Epithelial cell of umbilical artery (primary cell): ENCODE measurements around the gene XAGE5. TPM values are rescaled to one million over a fixed set of nuclear protein-coding genes. Genes with fewer than 3 reads are reported as not detected.

Source experiments
- total RNA-seq: library from RNA; depleted of rRNA; stranded (reverse); fragments of >200 nt; gene quantifications from 2 replicates; pipeline ENCODE4 v1.2.3, GENCODE V29; 2014

The XAGE5 gene, protein sequence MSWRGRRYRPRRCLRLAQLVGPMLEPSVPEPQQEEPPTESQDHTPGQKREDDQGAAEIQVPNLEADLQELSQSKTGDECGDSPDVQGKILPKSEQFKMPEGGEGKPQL
- not detected in 2 replicates for total RNA-seq

DNA sequence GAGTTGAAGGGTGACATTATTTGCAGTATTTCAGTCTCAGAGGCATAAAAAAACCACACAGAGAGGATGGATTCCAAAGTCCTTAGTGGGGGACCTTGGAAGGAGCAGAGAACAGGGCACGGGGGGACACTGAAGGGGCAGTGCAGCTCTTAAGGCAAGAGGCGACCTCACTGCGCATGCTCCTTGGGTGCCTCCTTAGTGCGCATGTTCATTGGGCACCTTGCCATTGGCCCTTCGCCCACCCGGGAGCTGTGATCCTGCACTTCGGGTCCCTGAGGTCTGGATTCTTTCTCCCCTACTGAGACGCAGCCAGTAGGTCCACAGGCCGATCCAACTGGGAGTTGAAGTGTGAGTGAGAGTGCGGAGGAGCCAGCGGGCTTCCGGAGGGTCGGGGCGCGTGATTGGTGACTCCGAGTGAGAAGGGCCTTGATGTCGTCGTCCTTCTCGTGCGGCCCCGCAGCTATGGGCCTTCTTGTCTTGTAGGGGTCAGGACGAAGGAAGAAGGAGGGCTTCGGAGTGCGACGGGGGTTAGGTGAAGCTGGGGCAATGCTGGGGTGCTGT lies at the start of gene XAGE5:
Gene XAGE5 (plus strand): TSS at position 223 of the 561 bp plus-strand sequence. CDS start 1,280 bp downstream, outside the sequence.

DNA sequence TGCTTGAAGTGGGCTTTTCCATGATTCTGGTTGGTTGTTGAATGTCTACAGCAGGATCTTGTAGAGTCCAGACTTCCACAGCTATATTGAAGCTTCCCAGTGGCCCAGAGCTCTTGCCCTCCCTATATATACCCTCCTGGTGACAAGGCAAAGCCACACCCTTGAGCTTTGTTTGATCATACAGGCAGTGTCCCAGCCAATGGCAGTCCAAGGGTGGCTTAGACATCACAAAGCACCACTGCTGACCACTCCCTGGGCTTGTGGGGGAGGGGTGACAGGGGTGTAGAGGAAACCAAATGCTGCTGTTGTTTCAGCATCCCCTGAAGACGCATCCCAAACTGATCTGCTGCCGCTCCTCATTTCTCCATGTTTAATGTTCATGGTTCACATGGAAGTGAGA lies 13.8 kb upstream of the XAGE5 start, which contains the start of gene SPANXN5:
Gene SPANXN5 (minus strand): TSS at position 101 of the 400 bp plus-strand sequence. CDS start 79 bp downstream, at position 22.

Other genes with a start within 250 kb of the XAGE5 start
- not detected in 2 replicates for gene SSX7, start 156.4 kb upstream of the XAGE5 start, total RNA-seq
- gene SSX2, start 104.1 kb upstream of the XAGE5 start, total RNA-seq: not detected in 2 replicates
- not detected in 2 replicates for gene SSX2B, start 60.0 kb upstream of the XAGE5 start, total RNA-seq
- gene SPANXN5, start 13.9 kb upstream of the XAGE5 start, total RNA-seq: not detected in 2 replicates
- gene XAGE3, start 56.8 kb downstream of the XAGE5 start, total RNA-seq: not detected in 2 replicates
- 6.5 and 10.4 TPM in 2 replicates for gene FAM156B, start 86.0 kb downstream of the XAGE5 start, total RNA-seq
- 5.5 and 14.7 TPM in 2 replicates for gene FAM156A, start 147.2 kb downstream of the XAGE5 start, total RNA-seq
- gene GPR173, start 237.5 kb downstream of the XAGE5 start, total RNA-seq: 1.6 and 2.9 TPM in 2 replicates